Right lobe of liver (tissue), 6 donors: Measurements from ENCODE around the gene DOCK2. TPM values are rescaled to one million over a fixed set of nuclear protein-coding genes. Genes with fewer than 3 reads are reported as not detected.

Experiments
- ATAC-seq, 4 donors: fragments of 200-7000 bp; cut with Tn5 transposase; one replicate each; pipeline ENCODE4 v1.9.1; 2020; ENCODE audit warnings: mild to moderate bottlenecking in 4 of 4, moderate library complexity in 4 of 4
- DNase-seq, 3 donors: peaks; one replicate each; pipeline ENCODE4 v3.0.0-alpha.2; 2020
- H3K27ac ChIP-seq, 3 donors: fragments of 200-600 bp; one replicate each; pipeline ENCODE4 v1.8.0; 2022
- H3K27me3 ChIP-seq, 2 donors: fragments of 200-600 bp; one replicate each; pipeline ENCODE4 v1.8.0; 2022
- H3K36me3 ChIP-seq, 4 donors: fragments of 200-600 bp; sonication (generic) in 1 of 4; one replicate each; pipeline versions ENCODE4 v1.5.1 to v1.8.0; 2017 to 2022; ENCODE audit warnings: control low read depth in 1 of 4
- H3K4me1 ChIP-seq, 4 donors: fragments of 200-600 bp; sonication (generic) in 1 of 4; one replicate each; pipeline versions ENCODE4 v1.5.1 to v1.8.0; 2017 to 2022; ENCODE audit warnings: control low read depth in 1 of 4
- H3K4me3 ChIP-seq, 3 donors: fragments of 200-600 bp; one replicate each; pipeline ENCODE4 v1.8.0; 2022
- H3K9me3 ChIP-seq, 4 donors: fragments of 200-600 bp; sonication (generic) in 1 of 4; one replicate each; pipeline versions ENCODE4 v1.5.1 to v1.8.0; 2017 to 2022; ENCODE audit warnings: control low read depth in 1 of 4
- POLR2A ChIP-seq: fragments of 450-650 bp; IDR thresholded peaks from one replicate; pipeline ENCODE4 v1.6.1; 2017; ENCODE audit warnings: antibody characterized with exemption, mild to moderate bottlenecking
- WGBS: methylation state at CpG from one replicate; pipeline ENCODE4 v1.1.6; 2018; ENCODE audit warnings: low coverage, low lambda C conversion rate; ENCODE audit not compliant: insufficient coverage; ENCODE audit errors: missing lambda C conversion rate; 5-methylcytosine and 5-hydroxymethylcytosine counted together
- intact Hi-C, 2 donors: fragments of 100-400 bp; cut with DNase I; formaldehyde crosslinking; loops; one replicate each; pipeline versions ENCODE4 v1.11.2 to v1.14.1; 2022
- total RNA-seq, 6 experiments: library from RNA; depleted of rRNA in 2 of 6; stranded (reverse); fragments of >200 nt in 2 of 6; fragmentation: NEBNext Ultra II Directional in 3 of 6; extraction: Animal tissue kit (Norgen Biotek cat#: 25700) in 3 of 6; gene quantifications; one replicate each; pipeline versions ENCODE4 v1.1.0 to v1.2.4, GENCODE V29; 2016 to 2023
- TF ChIP-seq, protein P1 (sequence below), 4 donors: fragments of 200-600 bp in 3 of 4; fragments of 450-650 bp in 1 of 4; IDR thresholded peaks; one replicate each; pipeline versions ENCODE4 v1.5.1 to v1.8.0; 2016 to 2022; ENCODE audit warnings: antibody characterized with exemption in 4 of 4, mild to moderate bottlenecking in 2 of 4
- donor health status: DM: no; HTN: yes; CAD: no.
- donor health status: DM: no; HTN: no; CAD: no.
- donor health status: DM: no; HTN: no; CAD: no.
- donor health status: DM: no; HTN: yes; CAD: no.
- donor health status: DM: no; HTN: yes; CAD: no.

Gene DOCK2
- total RNA-seq, 6 experiments from 2014 or later: 5.0 to 14.5 (median 7.4) TPM

GRCh38 chr5:169836835-169837536 lies 199.9 kb downstream of the DOCK2 start:
- 22% methylated on average over 3 of the region's 3 CpGs for WGBS
- intact Hi-C loops: no loop called here
- ATAC-seq (no peak), DNase-seq (no peak)
- TF ChIP-seq, protein P1, sequence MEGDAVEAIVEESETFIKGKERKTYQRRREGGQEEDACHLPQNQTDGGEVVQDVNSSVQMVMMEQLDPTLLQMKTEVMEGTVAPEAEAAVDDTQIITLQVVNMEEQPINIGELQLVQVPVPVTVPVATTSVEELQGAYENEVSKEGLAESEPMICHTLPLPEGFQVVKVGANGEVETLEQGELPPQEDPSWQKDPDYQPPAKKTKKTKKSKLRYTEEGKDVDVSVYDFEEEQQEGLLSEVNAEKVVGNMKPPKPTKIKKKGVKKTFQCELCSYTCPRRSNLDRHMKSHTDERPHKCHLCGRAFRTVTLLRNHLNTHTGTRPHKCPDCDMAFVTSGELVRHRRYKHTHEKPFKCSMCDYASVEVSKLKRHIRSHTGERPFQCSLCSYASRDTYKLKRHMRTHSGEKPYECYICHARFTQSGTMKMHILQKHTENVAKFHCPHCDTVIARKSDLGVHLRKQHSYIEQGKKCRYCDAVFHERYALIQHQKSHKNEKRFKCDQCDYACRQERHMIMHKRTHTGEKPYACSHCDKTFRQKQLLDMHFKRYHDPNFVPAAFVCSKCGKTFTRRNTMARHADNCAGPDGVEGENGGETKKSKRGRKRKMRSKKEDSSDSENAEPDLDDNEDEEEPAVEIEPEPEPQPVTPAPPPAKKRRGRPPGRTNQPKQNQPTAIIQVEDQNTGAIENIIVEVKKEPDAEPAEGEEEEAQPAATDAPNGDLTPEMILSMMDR (IDR thresholded peaks at IDR 0.05): no peak
- TF ChIP-seq POLR2A: no peak
- H3K36me3 ChIP-seq: no peaks in the 10 kb centered on the region
- H3K4me1 ChIP-seq: no peaks in the 10 kb centered on the region
- H3K27ac ChIP-seq: no peak overlapping the region
- no peaks in the 10 kb centered on the region for H3K9me3 ChIP-seq
- no peak overlapping the region for H3K4me3 ChIP-seq
- no peaks in the 10 kb centered on the region for H3K27me3 ChIP-seq

DNA sequence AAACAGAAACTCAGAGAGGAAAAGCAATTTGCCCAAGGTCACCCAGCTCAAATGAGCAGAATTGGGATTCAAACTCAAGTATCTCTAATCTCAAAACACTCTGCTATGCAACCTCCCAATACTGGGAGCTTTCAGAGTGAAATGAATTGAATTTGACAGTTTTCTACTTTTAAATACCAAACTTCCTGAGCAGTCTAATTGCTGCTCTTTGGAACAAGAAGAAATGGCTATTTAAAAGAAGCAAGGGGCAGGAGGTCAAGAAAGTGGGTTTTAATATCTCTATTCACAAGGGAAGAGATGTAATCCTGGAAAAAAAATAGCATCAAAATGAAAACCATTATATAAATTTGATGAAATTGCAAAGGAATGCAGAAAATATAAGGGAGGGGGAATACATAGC lies 200.6 kb downstream of the DOCK2 start:
- Histone ChIP-seq H3K27ac (no peak overlapping the region), H3K4me1 (no peaks in the 10 kb centered on the region), H3K4me3 (no peak overlapping the region), H3K9me3 (no peaks in the 10 kb centered on the region), H3K36me3 (no peaks in the 10 kb centered on the region), H3K27me3 (no peaks in the 10 kb centered on the region)
- ATAC-seq: no peak
- intact Hi-C loops: no loop called here
- TF ChIP-seq POLR2A: no peak
- TF ChIP-seq, protein P1 (IDR thresholded peaks at IDR 0.05): no peak
- DNase-seq: no peak

- 67% methylated on average over 2 of the region's 3 CpGs for WGBS
- ATAC-seq (no peak), DNase-seq (no peak)
- Histone ChIP-seq H3K4me1 (no peaks in the 10 kb centered on the region), H3K27me3 (no peaks in the 10 kb centered on the region), H3K36me3 (no peaks in the 10 kb centered on the region), H3K4me3 (no peak overlapping the region), H3K9me3 (no peaks in the 10 kb centered on the region), H3K27ac (no peak overlapping the region)
- intact Hi-C loops: no loop called here
- TF ChIP-seq, protein P1 (IDR thresholded peaks at IDR 0.05): no peak
Observed at GRCh38 chr5:169838688-169839087, 201.6 kb downstream of the DOCK2 start.

- Histone ChIP-seq H3K36me3 (no peaks in the 10 kb centered on the region), H3K9me3 (no peaks in the 10 kb centered on the region), H3K27ac (no peak overlapping the region), H3K27me3 (no peaks in the 10 kb centered on the region), H3K4me1 (no peaks in the 10 kb centered on the region), H3K4me3 (no peak overlapping the region)
- DNase-seq (no peak), ATAC-seq (no peak)
- 78% methylated on average over 3 of the region's 3 CpGs for WGBS
- no peak for TF ChIP-seq POLR2A
- TF ChIP-seq, protein P1 (IDR thresholded peaks at IDR 0.05): no peak
- intact Hi-C loops: no loop called here
Observed at GRCh38 chr5:169840405-169840804, 203.3 kb downstream of the DOCK2 start.

- Histone ChIP-seq H3K27me3 (no peaks in the 10 kb centered on the region), H3K4me1 (no peaks in the 10 kb centered on the region), H3K4me3 (no peak overlapping the region), H3K9me3 (no peaks in the 10 kb centered on the region), H3K27ac (no peak overlapping the region), H3K36me3 (no peaks in the 10 kb centered on the region)
- no peak for ATAC-seq
- DNase-seq: no peak
- TF ChIP-seq POLR2A: no peak
- TF ChIP-seq, protein P1 (IDR thresholded peaks at IDR 0.05): no peak
- intact Hi-C loops: no loop called here
Observed at GRCh38 chr5:169842699-169843098, 205.6 kb downstream of the DOCK2 start.
